ACC112 (cell line): ENCODE results near the gene EFCAB5.
"Not testable (repeated sequence)": the region's sequence is repeated elsewhere in the genome, so short reads cannot be mapped to it uniquely, and the experiment has no call there.

Source experiments
- H2AFZ ChIP-seq: fragments of 200-600 bp; sonication (generic); one replicate; pipeline ENCODE4 v1.6.0; 2017; ENCODE audit warnings: antibody characterized with exemption, low read length; ENCODE audit not compliant: unreplicated experiment
- H3K27ac ChIP-seq: fragments of 200-600 bp; sonication (generic); 2 replicates; pipeline ENCODE4 v1.5.1; 2014; ENCODE audit warnings: low read depth, mild to moderate bottlenecking, antibody characterized with exemption, low read length, moderate library complexity
- H3K27me3 ChIP-seq: fragments of 200-600 bp; sonication (generic); 2 replicates; pipeline ENCODE4 v1.6.1; 2014; ENCODE audit warnings: mild to moderate bottlenecking, antibody characterized with exemption, low read length, moderate library complexity, mixed read lengths; ENCODE audit not compliant: insufficient read depth
- H3K36me3 ChIP-seq: fragments of 200-600 bp; sonication (generic); 2 replicates; pipeline ENCODE4 v1.6.1; 2016; ENCODE audit warnings: mild to moderate bottlenecking, antibody characterized with exemption, low read length, moderate library complexity, mixed read lengths; ENCODE audit not compliant: insufficient read depth
- H3K4me1 ChIP-seq: fragments of 200-600 bp; sonication (generic); one replicate; pipeline ENCODE4 v1.6.1; 2016; ENCODE audit warnings: low read length, mixed read lengths; ENCODE audit not compliant: insufficient read depth, unreplicated experiment, control insufficient read depth
- H3K4me3 ChIP-seq: fragments of 200-600 bp; sonication (generic); 2 replicates; pipeline ENCODE4 v1.5.1; 2014; ENCODE audit warnings: mild to moderate bottlenecking, low read depth, low read length
- H3K79me2 ChIP-seq: fragments of 200-600 bp; sonication (generic); one replicate; pipeline ENCODE4 v1.6.0; 2016; ENCODE audit warnings: low read length; ENCODE audit not compliant: control insufficient read depth, unreplicated experiment, insufficient read depth

Gene EFCAB5

DNA sequence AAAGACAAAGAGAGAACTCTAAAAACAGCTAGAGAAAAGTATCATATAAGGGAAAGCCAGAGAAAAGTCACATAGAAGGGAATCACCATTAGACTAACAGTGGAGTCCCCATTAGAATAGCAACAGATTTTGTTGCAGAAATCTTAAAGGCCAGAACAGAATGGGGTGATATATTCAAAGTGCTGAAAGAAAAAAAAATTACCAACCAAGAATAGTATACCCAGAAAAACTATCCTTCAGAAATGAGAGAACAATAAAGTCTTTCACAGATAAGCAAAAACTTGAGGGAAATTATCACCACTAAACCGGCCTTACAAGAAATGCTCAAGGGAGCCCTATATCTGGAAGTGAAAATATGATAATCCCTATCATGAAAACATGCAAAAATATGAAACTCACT lies 123.3 kb downstream of the EFCAB5 start:
- Histone ChIP-seq H3K36me3 (no peaks in the 10 kb centered on the region), H3K27me3 (peaks cover 58% of the 10 kb centered on the region), H3K4me1 (no peaks in the 10 kb centered on the region), H2AFZ (no peak overlapping the region), H3K27ac (no peak overlapping the region), H3K79me2 (no peaks in the 10 kb centered on the region), H3K4me3 (no peak overlapping the region)

DNA sequence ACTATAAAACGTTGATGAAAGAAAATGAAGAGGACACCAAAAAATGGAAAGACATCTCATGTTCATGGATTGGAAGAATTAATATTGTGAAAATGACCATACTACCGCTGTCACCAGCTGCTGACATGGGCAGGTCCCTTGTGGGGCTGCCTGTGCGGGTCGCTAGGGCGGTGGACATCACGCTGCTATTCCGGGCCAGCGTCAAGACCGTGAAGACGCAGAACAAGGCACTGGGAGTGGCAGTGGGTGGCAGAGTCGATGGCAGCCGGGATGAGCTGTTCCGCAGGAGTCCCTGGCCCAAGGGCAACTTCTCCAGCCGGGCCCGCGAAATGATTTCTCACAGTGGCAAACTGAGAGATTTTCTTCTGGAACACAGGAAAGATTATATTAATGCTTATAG lies 127.0 kb downstream of the EFCAB5 start:
- peaks cover 45% of the 10 kb centered on the region for H3K27me3 ChIP-seq
- no peaks in the 10 kb centered on the region for H3K79me2 ChIP-seq
- H3K27ac ChIP-seq: no peak overlapping the region
- no peaks in the 10 kb centered on the region for H3K4me1 ChIP-seq
- no peaks in the 10 kb centered on the region for H3K36me3 ChIP-seq
- no peak overlapping the region for H3K4me3 ChIP-seq
- H2AFZ ChIP-seq: no peak overlapping the region

GRCh38 chr17:30074254-30074653 lies 132.8 kb downstream of the EFCAB5 start:
- Histone ChIP-seq H3K27me3 (peaks cover 55% of the 10 kb centered on the region), H3K79me2 (no peaks in the 10 kb centered on the region), H3K27ac (no peak overlapping the region), H2AFZ (no peak overlapping the region), H3K4me1 (no peaks in the 10 kb centered on the region), H3K4me3 (no peak overlapping the region), H3K36me3 (no peaks in the 10 kb centered on the region)

DNA sequence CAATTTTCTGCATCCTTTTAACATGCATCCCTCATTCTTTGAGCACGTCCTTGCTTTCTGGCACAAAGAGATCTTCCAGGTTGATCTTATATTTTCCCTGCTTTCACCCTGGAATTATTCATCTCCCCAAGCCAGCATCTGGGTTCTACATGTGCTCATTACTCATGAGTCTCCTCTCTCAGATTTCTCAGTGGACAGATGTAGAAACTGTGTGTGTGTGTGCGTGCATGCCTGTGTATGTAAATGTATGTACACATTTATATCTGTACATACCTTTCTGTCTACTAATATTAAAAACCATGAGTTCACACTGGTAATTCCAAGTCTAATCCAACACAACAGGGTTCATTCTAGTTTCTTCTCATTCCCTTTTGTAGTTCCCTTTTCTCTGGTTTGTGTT lies 133.3 kb downstream of the EFCAB5 start:
- no peaks in the 10 kb centered on the region for H3K4me1 ChIP-seq
- no peaks in the 10 kb centered on the region for H3K79me2 ChIP-seq
- no peak overlapping the region for H3K4me3 ChIP-seq
- H3K27me3 ChIP-seq: peaks cover 55% of the 10 kb centered on the region
- no peaks in the 10 kb centered on the region for H3K36me3 ChIP-seq
- H2AFZ ChIP-seq: no peak overlapping the region
- H3K27ac ChIP-seq: no peak overlapping the region

DNA sequence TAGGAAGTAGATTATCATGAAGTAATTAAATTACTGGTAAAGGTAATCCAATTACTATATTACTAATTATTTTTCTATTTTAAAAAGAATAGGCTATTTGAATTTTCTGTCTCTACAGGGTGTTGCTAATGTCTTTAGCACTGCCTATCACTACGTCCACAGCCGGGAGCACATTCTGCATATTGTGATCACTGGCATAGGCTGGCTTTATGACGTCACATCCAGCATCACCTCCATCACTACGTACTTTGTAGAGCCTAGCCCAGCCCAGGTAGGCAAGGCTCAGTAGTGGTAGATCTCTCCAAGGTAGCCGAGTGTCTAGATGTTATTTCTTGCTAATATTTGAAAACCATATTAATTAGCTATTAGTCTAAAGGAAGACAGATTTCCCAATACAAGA lies 141.3 kb downstream of the EFCAB5 start:
- Histone ChIP-seq H3K4me1 (no peaks in the 10 kb centered on the region), H3K79me2 (no peaks in the 10 kb centered on the region), H2AFZ (no peak overlapping the region), H3K27ac (no peak overlapping the region), H3K36me3 (no peaks in the 10 kb centered on the region), H3K4me3 (no peak overlapping the region), H3K27me3 (peaks cover 60% of the 10 kb centered on the region)

DNA sequence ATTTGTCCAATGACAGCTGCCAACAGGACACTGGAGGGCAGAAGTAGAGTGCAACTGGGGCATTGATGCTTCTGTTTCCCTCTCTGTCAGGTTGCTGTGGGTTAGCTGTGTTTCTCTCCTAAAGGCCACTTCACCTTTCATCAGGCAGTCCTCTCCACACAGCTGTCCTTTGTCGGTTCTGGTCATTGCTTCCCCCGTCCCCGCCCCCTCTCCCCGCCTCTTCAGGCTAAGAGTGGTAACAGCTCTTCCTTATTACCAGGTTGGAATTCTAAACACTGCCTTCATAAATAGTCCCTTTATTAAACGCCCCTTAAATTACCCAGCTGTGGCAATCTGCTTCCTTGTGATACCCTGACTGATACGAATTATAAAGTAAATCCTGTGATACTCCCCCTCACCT lies 143.4 kb downstream of the EFCAB5 start:
- Histone ChIP-seq H3K27me3 (peaks cover 44% of the 10 kb centered on the region), H3K79me2 (no peaks in the 10 kb centered on the region), H3K4me3 (no peak overlapping the region), H2AFZ (no peak overlapping the region), H3K4me1 (no peaks in the 10 kb centered on the region), H3K27ac (no peak overlapping the region), H3K36me3 (no peaks in the 10 kb centered on the region)

DNA sequence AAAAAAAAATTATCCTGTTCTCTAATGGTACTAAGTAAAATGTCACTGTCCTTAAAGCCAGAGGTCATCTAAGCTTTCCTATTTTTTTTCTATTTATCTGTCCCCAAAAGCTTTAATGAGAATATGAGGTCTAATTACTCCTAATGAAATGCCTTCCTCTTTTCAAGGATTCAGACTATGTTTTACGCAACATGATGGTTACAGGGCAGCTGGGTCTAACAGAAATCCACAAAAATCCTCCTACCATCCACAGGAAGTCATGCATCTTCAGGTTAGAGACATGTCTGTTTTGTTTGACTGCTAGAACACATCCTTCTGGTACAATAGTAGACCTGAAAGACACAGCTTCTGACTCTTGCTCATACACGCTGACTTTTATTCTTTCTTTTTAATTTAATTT lies 145.5 kb downstream of the EFCAB5 start:
- H3K79me2 ChIP-seq: no peaks in the 10 kb centered on the region
- H3K27ac ChIP-seq: no peak overlapping the region
- peaks cover 6% of the 10 kb centered on the region for H3K4me1 ChIP-seq
- H3K27me3 ChIP-seq: peaks cover 30% of the 10 kb centered on the region
- no peak overlapping the region for H2AFZ ChIP-seq
- no peaks in the 10 kb centered on the region for H3K36me3 ChIP-seq
- no peak overlapping the region for H3K4me3 ChIP-seq

- peaks cover 28% of the 10 kb centered on the region for H3K27me3 ChIP-seq
- H3K79me2 ChIP-seq, H3K4me1 ChIP-seq, H3K27ac ChIP-seq, H3K4me3 ChIP-seq, H2AFZ ChIP-seq, H3K36me3 ChIP-seq: not testable (repeated sequence)
Measured at GRCh38 chr17:30087431-30087830, 146.0 kb downstream of the EFCAB5 start.

DNA sequence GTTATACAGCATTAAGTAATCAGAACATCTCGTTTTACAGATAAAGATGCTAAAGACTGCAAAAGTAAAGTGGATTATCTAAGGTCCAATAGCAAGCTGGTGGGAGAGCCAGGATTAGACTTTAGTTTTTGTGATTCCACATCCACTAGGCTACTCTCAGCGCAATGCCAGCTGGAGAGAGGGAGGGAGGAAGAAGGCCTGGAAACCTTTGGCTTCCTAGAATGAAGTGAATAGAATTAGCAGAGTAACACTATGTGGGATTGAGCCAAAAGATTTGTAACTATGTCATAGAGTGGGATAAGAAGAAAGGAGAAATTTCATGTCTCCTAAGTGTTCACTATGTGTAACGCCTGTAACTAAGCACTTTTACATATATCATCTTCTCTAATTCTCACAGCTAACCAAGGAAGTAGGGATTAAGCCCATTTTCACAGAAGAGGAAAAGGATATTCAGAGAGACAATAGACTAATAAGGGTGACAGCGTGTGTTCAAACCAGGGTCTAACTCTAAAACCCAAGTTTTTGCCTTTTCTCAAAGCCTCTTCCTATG lies 149.8 kb downstream of the EFCAB5 start:
- Histone ChIP-seq H3K79me2 (no peaks in the 10 kb centered on the region), H2AFZ (no peak overlapping the region), H3K27me3 (peaks cover 9% of the 10 kb centered on the region), H3K4me1 (peaks cover 10% of the 10 kb centered on the region), H3K36me3 (no peaks in the 10 kb centered on the region), H3K4me3 (no peak overlapping the region), H3K27ac (no peak overlapping the region)

- H2AFZ ChIP-seq: no peak overlapping the region
- no peaks in the 10 kb centered on the region for H3K79me2 ChIP-seq
- no peak overlapping the region for H3K27ac ChIP-seq
- no peak overlapping the region for H3K4me3 ChIP-seq
- H3K27me3 ChIP-seq: peaks cover 9% of the 10 kb centered on the region; the same call in 1 of the 2 replicates
- H3K36me3 ChIP-seq: no peaks in the 10 kb centered on the region
- H3K4me1 ChIP-seq: peaks cover 10% of the 10 kb centered on the region
Measured at GRCh38 chr17:30091771-30092170, 150.3 kb downstream of the EFCAB5 start.

GRCh38 chr17:30092886-30093285 lies 151.5 kb downstream of the EFCAB5 start:
- no peak overlapping the region for H2AFZ ChIP-seq
- no peaks in the 10 kb centered on the region for H3K79me2 ChIP-seq
- no peaks in the 10 kb centered on the region for H3K36me3 ChIP-seq
- H3K27me3 ChIP-seq: peaks cover 9% of the 10 kb centered on the region; the same call in 1 of the 2 replicates
- H3K4me3 ChIP-seq: no peak overlapping the region
- peaks cover 10% of the 10 kb centered on the region for H3K4me1 ChIP-seq
- H3K27ac ChIP-seq: no peak overlapping the region
